Stimulated activated CD4-positive, alpha-beta T cell treated with anti-CD3 and anti-CD28 coated beads, Interleukin-1b, Interleukin-23, amount 100 ng/mL, for 24 hours (primary cell): ENCODE results near the gene CBLL2.
"Not testable (repeated sequence)": the region's sequence is repeated elsewhere in the genome, so short reads cannot be mapped to it uniquely, and the experiment has no call there.

Source experiments
- DNase-seq, 4 experiments: peaks; one replicate each; pipeline ENCODE4 v3.0.0-alpha.2; 2020; ENCODE audit warnings: low read depth in 4 of 4, low spot score in 1 of 4

CBLL2 gene, protein sequence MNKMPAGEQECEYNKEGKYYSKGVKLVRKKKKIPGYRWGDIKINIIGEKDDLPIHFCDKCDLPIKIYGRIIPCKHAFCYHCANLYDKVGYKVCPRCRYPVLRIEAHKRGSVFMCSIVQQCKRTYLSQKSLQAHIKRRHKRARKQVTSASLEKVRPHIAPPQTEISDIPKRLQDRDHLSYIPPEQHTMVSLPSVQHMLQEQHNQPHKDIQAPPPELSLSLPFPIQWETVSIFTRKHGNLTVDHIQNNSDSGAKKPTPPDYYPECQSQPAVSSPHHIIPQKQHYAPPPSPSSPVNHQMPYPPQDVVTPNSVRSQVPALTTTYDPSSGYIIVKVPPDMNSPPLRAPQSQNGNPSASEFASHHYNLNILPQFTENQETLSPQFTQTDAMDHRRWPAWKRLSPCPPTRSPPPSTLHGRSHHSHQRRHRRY

DNA sequence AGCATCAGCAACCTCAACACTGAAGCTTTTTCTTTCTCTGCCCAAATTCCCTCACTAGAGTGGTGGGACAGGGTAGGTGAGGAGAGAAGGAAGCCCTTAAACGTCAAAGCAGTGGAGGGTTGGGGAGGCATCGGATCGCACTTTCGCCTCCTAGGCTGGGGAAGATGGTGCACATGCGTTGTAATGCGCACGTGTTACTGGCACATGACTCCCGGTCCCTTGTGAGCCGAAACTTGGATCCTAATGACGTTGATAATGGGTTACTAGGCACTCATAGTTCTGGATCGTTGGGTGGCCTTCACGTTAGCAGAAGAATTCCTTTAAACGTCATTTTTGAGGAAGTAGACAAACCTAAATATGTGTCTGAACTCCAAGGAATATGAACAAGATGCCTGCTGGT is at the start of gene CBLL2:
Gene CBLL2, plus strand, starts transcription at position 301 of the 400 bp plus-strand sequence. Its CDS starts 79 bp downstream, at position 380.
- DNase-seq: no peak

DNA sequence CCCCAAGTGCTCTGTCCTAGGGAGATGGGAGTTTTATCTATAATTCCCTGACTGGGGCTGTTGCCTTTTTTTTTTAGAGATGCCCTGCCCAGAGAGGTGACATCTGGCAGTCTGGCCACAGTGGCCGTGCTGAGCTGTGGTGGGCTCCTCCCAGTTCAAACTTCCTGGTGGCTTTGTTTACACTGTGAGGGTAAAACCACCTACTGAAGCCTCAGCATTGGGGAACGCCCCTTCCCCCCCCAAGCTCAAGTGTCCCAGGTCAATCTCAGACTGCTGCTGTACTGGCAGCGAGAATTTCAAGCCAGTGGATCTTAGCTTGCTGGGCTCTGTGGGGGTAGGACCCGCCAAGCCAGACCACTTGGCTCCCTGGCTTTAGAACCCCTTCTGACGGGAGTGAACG is 38.3 kb upstream of the CBLL2 start:
- DNase-seq: no peak

DNA sequence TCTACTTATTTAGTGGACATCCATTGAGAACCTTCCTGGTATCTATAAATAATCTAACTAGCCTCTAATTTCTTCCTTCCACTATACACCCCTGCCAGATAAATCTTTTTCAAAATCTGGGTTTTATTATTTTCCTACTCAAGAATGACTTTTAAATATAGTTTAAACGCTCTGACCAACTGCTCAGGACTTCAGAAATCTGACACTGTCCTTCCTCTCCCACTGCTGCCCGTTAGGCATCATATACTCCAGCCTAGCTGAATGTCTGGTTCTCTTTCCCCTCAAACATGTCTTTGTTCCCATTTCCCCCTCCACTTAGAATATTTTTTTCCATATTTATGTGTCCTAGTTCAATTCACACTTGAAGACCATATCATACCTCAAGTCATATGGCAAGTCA is 35.2 kb upstream of the CBLL2 start:
- DNase-seq: no peak

DNA sequence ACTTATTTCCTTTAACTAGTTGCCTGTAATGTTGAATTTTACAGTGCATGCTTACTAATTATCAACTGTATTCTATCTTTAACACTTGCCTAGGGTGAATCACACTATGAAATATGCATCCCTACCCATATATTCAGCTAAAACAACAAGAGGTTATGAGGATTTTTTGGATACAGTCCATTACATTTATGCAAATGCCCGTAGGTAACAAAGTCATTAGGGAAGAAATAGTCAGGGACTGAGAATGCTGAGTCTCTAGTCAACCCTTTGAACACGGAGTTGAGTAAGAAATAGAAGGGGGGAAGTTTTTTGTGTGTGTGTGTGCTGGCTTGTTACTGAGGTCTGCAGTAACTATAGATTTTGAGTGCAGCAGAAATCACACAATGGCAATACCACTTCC is 26.1 kb upstream of the CBLL2 start:
- DNase-seq: no peak

DNA sequence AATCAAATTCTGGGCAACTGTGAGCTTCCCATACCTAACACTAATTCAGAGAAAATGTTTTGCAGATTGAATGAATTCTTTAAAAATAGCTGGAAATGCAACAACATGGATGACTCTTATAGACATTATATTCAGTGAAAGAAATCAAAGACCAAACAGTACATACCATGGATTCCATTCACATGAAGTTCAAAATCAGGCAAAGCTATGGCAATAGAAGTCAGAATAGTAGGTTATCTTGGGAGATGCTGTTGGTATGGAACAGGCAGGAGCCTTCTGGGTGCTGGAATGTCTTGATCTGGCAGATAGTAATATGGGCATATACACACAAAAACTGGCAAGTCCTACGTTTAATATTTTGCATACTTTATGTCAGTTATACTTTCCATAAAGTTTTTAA is 25.5 kb upstream of the CBLL2 start:
- DNase-seq: no peak

DNA sequence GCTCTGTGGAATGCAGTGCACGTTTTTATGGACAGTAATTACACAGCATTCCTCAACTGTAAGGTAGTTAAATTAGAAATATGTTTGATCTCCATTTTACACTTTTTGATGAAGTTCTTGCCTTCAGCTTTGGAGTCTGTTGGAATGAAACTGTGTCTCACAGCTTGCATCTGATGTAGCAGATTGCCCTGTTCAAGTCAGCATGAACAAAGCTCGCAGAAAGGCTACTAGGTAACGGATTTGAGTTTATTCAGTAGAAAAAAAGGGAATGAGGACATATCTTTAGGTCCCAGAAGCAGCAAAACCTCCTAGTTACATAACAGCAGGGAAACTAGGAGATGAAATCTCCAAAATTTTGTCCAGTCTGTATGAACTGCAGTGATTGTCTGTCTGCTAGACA is 24.3 kb upstream of the CBLL2 start:
- DNase-seq: no peak

DNA sequence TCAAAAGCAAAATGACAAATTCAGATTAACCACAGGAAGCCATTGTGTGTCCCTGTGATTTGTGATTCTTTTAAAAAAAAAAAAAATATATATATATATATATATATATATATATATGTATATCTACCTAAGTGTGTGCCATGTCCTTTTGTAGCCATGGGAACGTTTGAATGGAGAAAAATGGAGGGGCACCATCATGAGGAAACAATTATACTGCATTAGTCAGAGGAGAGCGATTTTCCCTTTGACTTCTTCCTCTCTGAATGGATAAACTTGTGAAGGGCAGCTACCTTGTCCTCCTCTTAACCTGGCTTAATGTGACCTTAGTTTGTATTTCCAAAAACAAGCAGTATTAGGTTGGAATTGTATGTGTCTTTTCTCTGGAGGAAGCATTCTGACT is 23.3 kb upstream of the CBLL2 start:
- DNase-seq: no peak

DNA sequence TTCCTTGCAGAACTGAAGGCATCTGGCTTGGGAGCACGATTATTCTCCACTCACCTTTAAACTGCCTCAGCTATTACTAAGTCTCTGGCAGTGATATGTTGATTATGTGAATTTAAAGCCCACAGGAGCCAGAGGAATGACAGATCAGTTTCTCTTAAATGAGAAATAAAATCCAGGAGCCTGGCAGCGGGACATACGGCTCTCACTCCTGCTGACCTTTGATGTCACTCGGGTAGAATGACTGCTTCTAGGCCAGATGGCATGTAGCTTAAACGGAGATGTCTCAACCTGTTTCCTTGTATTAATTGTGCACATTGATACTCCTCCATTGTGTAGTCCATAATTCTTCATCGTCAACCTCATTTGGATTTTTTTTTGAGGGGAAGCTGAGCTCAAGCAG is 4.0 kb upstream of the CBLL2 start:
- no peak for DNase-seq

DNA sequence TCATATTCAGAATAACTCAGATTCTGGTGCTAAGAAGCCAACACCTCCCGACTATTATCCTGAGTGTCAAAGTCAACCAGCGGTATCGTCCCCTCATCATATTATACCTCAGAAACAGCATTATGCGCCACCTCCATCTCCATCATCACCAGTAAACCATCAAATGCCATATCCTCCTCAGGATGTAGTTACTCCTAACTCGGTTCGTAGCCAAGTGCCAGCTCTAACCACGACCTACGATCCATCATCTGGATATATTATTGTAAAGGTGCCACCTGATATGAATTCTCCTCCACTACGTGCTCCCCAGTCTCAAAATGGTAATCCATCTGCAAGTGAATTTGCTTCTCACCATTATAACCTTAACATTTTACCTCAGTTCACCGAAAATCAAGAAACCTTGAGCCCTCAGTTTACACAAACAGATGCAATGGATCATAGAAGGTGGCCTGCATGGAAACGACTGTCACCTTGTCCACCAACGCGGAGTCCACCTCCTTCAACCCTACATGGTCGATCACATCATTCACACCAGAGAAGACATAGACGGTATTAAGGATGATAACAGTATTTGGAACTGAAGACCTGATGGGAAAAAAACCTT is 1.1 kb downstream of the CBLL2 start:
- DNase-seq: no peak

DNA sequence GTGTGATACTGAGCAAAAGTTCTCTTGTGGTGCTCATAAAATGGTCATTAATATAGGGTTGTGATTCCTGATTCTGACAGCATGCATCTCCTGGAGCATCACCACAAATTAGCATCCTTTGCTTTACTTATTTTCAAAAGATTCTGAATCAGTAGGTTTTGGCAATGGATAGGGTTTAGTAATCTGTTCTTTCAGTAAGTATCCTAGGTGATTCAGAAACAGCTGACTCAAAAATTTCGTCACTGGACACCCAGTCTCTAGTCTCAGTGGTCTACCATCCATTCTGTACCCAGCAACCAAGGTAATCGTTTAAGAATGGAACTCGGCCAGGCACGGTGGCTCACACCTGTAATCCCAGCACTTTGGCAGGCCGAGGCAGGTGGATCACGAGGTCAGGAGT is 4.1 kb downstream of the CBLL2 start:
- no peak for DNase-seq

DNA sequence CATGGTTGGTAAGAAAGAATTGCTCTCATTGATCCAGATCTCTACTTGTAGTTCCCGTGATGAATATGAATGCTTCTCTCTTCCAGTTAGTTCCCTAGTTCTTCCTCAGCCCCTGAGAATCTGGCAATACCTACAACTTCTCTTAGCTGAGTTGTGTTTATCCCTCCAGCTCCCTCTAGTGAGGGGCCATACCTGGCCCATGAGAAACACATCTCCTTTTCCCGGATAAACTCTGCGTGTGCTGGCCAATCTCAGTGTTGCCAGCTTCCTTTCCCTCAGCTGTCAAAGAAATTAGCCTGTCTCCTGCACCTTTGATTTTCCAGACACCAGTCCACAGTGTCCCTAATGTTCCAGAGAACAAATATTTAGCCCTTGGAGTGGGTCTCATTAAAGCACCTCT is 5.7 kb downstream of the CBLL2 start:
- no peak for DNase-seq

DNA sequence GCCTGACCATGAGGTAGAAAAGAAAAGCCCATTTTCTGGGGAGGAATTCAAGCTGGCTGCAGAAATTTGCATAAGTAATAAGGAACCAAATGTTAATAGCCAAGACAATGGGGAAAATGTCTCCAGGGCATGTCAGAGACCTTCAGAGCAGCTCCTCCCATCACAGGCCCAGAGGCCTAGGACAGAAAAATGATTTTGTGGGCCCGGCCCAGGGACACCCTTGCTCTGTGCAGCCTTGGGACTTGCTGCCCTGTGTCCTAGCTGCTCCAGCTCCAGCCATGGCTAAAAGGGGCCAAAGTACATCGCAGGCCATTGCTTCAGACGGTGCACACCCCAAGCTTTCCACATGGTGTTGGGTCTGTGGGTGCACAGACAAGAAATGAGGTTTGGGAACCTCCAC is 16.5 kb downstream of the CBLL2 start:
- DNase-seq: not testable (repeated sequence)

DNA sequence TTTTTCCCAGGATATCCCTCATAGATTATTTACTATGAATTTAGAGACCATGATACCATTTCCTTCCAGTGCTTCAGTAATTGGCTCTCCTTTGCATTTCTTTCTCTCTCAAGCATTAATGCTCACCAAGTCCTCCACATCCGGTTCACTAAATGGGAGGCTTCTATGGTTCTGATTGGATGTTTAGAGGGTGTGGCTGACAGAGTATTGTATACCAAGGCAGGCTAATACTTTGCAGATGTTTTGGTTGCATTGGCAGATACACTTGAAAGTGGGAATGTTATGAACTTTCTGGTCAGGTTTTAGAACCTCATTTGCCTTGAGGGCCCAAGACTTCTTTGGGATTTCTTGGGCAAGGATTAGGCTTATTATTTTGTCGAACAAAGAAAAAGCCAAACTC is 24.2 kb downstream of the CBLL2 start:
- DNase-seq: no peak

DNA sequence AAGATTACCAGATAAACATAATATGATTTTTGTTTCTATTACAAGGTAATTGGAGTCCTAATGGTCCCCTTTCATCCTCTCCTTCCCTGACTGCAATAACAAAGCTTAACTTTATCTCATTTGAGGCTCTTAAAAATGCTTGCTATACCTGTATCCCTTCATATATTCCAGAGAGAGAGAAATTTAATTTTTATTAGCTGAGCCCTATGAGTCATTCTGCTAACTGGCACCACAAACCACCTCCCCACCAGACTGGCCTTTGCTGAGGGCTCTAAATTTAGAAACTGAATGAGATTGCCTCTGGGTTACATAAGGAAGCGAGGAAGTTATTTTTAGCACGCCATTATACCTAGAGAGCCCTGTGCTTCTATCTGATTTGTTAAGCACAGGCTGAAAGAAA is 27.4 kb downstream of the CBLL2 start:
- no peak for DNase-seq

DNA sequence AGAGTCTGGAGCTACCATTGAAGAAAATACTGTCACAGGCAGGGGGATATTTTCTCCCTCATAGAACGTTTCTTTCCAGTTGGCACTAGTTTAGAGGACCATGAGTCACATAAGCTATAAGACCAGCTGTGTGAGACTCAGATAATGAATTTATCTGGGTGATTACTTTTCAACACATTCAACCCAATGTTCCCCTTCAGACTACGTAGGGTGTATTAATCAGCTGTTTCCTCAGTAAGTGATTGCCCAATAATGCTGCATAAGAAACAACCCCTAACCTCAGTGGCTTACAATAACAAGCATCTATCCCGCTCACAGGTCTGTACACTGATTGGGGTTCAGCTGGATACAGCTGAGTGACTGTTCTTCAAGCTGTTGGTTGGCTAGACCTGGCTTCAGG is 38.1 kb downstream of the CBLL2 start:
- no peak for DNase-seq

DNA sequence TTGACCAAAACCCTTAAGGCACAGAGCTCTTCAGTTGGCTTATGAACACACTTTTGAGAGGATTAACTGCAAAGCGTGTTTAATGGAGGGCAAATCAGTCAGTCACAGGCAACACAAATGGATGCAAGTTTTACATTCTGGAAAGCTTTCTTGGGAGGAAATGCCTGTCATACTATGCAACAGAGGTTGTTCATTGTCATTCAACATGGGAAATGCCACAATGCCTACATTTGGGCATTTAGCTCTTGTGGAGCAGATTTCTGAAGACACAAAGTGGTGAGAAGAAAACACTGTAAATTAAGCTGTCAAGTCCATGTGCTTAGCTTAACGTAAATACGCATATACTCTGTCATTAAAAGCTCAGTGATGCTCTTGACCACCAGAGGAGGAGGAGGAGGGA is 41.1 kb downstream of the CBLL2 start:
- no peak for DNase-seq

DNA sequence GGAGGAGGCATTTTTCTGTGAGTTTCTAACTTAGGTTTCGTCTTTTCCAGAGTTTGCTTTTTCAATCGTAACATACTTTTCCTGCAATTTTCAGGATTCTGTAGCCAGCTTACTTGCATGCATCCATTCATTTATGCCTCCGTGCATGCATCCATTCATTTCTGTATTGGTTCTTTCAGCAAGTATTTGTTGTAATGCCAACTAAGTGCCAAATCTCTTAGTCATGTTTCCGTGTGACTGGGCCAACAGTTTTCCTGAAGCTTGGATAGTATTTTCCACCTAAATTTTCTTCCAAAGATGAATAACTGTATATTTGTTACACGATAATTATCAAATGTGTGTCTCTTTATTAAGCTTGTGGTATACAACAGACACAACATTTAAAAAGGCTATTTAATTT is 41.5 kb downstream of the CBLL2 start:
- no peak for DNase-seq

DNA sequence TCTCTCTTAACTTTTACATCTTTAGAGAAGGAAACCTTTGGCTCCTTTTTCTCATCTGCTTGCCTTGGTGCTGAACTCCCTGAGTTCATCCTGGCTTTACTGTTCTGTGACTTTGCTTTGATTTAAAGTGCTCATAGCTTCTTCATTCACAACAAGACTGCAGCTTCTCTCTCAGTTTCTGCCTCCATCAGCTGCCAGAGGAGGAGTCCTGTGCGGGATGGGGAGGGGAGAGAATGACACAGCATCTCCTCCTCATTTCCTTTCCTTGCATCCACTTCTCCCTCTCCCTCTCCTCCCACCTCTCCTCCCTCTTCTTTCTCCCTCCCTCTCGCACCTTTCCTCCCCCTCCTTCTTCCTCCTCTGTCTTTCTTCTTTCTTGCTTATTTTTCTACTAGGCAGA is 42.0 kb downstream of the CBLL2 start:
- DNase-seq: no peak

DNA sequence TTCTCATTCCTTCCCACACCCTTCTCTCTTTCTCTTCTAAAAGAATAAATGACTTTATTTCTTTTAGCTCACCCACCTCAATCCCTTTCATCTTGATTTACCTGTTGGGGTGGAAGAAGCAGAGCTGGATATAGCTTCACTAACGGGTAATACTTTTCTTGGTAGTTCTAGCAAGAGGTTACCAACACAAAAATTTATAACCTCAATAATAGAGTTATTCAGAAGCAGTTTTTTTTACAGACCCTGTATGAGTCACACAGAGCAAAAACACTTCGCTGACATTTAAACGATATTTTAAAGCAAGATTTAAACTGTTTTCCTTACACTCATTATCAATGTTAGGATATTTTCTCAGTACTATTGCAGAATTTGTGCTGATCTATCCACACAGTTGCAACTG is 42.4 kb downstream of the CBLL2 start:
- DNase-seq: no peak

DNA sequence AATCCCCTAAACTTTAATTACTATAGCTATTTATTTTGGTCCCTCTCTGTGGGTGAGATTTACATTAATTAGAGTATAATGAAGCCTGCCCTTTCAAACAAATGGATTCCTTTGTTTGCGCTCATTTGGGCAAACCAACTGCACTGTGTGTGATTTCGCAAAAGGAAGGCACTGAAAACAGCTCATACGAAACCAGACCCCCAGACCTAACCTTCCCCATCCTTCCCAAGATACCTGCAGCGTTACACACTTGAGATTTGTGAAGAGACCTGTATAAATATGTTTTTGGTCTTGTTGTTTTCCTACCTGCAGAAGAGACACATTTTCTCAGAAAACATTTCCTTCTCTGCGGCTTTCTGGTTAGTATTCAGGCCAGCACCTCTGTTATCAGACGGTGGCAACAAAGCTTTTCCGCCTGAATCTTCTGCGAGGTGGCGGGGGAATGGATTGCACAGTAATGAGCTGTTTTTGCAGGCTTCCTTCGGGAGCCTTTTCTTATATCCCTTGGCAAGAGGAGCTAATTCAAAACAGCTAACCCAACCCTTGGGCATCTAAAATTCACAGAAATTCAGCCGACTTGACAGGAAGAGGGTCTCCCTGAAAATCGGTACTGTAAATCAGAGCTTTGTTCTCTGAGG is 47.6 kb downstream of the CBLL2 start:
- DNase-seq: no peak

DNA sequence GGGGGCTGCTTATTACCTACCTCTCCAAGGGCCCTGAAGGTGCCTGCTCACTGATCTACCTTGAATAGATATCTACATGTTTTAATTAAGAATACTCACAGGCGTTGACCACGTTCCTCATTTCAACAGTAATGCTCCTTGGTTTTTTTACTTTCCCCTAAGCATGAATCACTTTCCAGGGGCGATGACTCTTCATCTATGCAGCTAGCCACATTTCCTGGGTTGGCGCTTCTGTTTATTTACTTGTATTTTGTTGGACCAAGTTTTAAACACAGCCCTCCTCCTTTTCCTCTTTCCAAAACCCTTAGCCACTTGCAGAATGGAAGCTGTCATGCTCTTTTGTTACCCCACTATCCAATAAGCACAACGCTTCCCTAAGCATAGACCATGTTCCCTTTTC is 50.8 kb downstream of the CBLL2 start:
- no peak for DNase-seq
